Activated T-helper 2 cell treated with anti-CD3 and anti-CD28 coated beads, Interferon-gamma antibody, Interleukin-2, Interleukin-4, amounts not matched to agents 10 μg/mL and 5 μg/mL and 100 μg/mL, durations not matched to agents 14 hours and 24 hours and 36 hours (primary cell): ENCODE measurements around the gene ELP6. TPM values are rescaled to one million over a fixed set of nuclear protein-coding genes. Genes with fewer than 3 reads are reported as not detected.
"Not testable (repeated sequence)": the region's sequence is repeated elsewhere in the genome, so short reads cannot be mapped to it uniquely, and the experiment has no call there.

ENCODE experiments used
- DNase-seq: peaks from one replicate; pipeline ENCODE4 v3.0.0; 2021; ENCODE audit warnings: low spot score
- H3K27ac Mint-ChIP-seq: one replicate; pipeline ENCODE4 v1.8.0; 2021; ENCODE audit warnings: mixed read lengths
- H3K27me3 Mint-ChIP-seq: one replicate; pipeline ENCODE4 v1.8.0; 2021; ENCODE audit warnings: low read depth, mixed read lengths
- H3K36me3 Mint-ChIP-seq: one replicate; pipeline ENCODE4 v1.8.0; 2021; ENCODE audit warnings: low read depth, mixed read lengths
- H3K4me1 Mint-ChIP-seq: one replicate; pipeline ENCODE4 v1.8.0; 2021; ENCODE audit warnings: low read depth, mixed read lengths
- H3K4me3 Mint-ChIP-seq: one replicate; pipeline ENCODE4 v1.8.0; 2021; ENCODE audit warnings: low read depth, mild to moderate bottlenecking, moderate library complexity, mixed read lengths
- H3K9me3 Mint-ChIP-seq: one replicate; pipeline ENCODE4 v1.8.0; 2021; ENCODE audit warnings: mixed read lengths
- intact Hi-C: fragments of 100-400 bp; cut with micrococcal nuclease; formaldehyde crosslinking; loops from one replicate; pipeline ENCODE4 v1.15.1; 2023
- total RNA-seq: library from RNA; stranded (reverse); gene quantifications from 2 replicates; pipeline ENCODE4 v1.2.3, GENCODE V29; 2022

ELP6 gene
- total RNA-seq, 1 donor from 2014 or later, result 44.0 TPM

DNA sequence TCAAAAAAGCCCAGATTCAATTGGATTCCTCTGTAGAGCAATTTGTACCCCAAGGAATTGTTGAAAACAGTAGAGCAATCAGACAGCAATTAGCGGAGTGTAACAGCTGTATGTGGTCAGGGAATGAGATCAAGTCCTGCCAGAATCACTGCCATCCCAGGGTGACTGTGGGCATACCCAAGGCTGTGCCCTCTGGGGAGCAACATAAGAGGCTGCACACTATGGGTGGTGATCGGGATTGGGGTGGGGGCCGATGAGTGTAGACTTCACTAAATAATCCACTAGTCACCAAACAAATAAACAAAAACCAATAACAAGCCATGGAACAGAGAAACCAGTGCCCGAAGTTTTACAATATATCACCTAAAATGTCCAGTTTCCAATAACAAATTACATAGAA is 12.1 kb upstream of the ELP6 start:
- Mint-ChIP-seq H3K4me3 (no peak overlapping the region), H3K9me3 (peaks cover 4% of the 10 kb centered on the region), H3K27me3 (no peaks in the 10 kb centered on the region), H3K4me1 (peaks cover 9% of the 10 kb centered on the region), H3K36me3 (no peaks in the 10 kb centered on the region), H3K27ac (no peak overlapping the region)
- DNase-seq, result no peak
- intact Hi-C loops, result no loop called here

DNA sequence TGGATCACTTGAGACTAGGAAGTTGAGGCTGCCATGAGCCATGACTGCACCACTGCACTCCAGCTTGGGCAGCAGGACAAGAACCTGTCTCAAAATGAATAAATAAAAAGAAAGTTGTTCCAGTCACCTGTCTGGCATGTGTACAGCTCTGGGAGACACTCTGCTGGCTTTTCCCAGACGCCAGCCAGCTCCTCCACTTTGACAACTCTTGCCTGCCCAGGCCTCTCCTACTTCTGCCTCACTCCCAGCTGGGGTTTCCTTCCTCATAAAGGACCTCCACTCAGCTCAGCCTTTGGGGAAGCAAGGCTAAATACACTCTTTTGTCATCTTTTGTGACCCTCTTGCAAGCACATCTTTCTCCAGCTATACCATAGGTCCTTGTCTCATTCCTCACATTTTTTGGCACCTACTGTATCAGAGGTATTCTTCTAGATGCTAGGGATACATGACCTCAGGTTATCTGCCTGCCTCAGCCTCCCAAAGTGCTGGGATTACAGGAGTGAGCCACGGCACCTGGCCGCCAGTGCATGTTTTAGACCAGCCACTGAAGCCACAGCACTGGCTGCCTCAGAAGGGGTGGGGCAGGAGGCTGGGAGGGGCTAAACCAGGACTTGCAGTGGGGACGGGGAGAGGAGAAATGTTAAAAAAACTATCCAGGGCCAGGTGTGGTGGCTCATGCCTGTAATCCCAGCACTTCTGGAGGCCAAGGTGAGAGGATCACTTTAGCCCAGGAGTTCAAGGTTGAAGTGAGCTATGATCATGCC is 10.0 kb upstream of the ELP6 start:
- no peak for DNase-seq
- Mint-ChIP-seq H3K27me3 (no peaks in the 10 kb centered on the region), H3K27ac (no peak overlapping the region), H3K9me3 (peaks cover 4% of the 10 kb centered on the region), H3K4me1 (peaks cover 9% of the 10 kb centered on the region), H3K36me3 (no peaks in the 10 kb centered on the region), H3K4me3 (no peak overlapping the region)
- intact Hi-C loops, result loop anchor here (2.0 kb wide), 1 partner anchor 467 kb away; no protein-coding TSS in a partner anchor

DNA sequence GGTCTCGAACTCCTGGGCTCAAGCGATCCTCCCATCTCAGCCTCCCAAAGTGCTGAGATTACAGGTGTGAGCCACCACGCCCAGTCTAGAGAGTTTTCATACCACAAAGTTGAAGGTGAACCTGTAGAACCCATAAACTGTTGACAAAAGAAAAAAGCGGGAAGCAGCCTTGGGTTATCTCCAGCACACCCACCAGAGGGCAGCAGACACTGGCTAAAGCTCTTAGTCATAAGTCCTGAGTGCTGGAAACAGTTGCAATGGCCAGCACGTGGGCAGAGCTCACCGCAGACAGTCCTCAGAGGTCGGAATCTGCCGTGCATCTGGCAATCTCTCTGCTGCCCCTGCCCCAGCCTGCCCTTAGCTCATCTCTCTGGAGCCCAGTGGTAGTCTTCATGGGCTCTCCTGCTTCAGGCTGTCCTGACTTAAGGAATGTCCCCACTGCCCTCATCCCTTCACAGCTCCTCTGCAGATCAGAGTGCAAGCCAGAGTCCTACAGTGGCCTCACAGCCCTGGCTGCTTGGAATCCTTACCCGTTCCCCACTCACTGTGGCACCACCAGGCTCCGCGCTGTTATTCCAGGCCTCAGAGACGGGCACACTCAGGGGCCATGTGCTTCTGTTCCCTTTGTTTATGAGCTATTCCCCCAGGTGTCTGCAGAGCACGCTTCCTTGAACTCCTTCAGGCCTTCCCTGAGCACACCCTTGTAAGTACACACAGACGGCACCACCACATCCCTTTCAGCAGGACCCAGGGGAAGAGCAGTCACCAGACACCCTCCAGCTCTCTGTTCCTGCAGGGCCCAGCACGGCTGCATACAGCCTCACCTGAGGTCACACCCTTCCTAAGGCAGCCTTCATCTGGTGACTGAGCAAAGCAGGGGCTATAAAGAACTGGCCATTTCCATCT is 8.8 kb upstream of the ELP6 start:
- intact Hi-C loops, result loop anchor here (1.0 to 2.0 kb wide), 2 partner anchors 267 to 468 kb away; no protein-coding TSS in a partner anchor
- no peaks in the 10 kb centered on the region for H3K27me3 Mint-ChIP-seq
- H3K4me3 Mint-ChIP-seq, result no peak overlapping the region
- H3K9me3 Mint-ChIP-seq, result no peaks in the 10 kb centered on the region
- peak; percentile 71 for DNase-seq
- H3K36me3 Mint-ChIP-seq, result no peaks in the 10 kb centered on the region
- H3K27ac Mint-ChIP-seq, result no peak overlapping the region
- H3K4me1 Mint-ChIP-seq, result peaks cover 9% of the 10 kb centered on the region

DNA sequence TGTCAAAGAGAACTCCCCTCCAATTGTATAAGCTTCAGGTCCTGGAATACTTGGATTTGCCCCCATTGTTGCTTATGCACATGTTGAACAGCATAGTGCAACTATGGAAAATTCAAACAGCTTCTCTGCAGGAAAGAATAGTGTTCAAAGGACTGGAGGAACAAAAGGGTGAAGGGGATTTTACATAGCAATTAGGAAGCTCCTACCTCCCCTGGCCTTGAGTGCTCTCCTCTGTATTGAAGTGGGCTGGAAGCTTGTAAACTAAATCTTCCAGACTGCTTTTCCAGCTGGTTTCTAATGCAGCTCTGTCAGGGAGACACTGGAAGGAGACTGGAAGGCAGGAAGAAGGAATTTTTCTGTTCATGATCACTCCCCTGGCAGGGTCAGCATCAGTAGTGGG is 7.2 kb upstream of the ELP6 start:
- no peak for DNase-seq
- Mint-ChIP-seq H3K4me1 (peaks cover 9% of the 10 kb centered on the region), H3K4me3 (no peak overlapping the region), H3K9me3 (no peaks in the 10 kb centered on the region), H3K27me3 (peaks cover 3% of the 10 kb centered on the region), H3K27ac (no peak overlapping the region), H3K36me3 (no peaks in the 10 kb centered on the region)
- intact Hi-C loops, result no loop called here

DNA sequence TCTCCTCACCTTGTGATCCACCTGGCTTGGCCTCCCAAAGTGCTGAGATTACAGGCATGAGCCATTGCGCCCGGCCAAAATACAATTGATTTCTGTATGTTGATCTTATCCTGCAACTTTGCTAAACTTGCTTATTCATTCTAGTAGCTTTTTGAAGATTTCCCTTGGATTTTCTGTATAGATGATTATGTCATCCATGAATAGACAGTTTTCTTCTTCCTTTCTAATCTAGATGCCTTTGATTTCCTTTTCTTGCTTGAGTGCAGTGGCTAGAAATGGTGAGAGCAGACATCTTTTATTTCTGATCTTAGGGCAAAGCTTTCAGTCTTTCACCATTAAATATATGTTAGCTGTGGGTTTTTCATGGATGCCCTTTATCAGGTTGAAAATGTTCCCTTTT is 4.4 kb upstream of the ELP6 start:
- no peak for DNase-seq
- intact Hi-C loops, result no loop called here
- H3K4me3 Mint-ChIP-seq, result no peak overlapping the region
- H3K27ac Mint-ChIP-seq, result no peak overlapping the region
- H3K9me3 Mint-ChIP-seq, result no peaks in the 10 kb centered on the region
- no peaks in the 10 kb centered on the region for H3K36me3 Mint-ChIP-seq
- peaks cover 14% of the 10 kb centered on the region for H3K4me1 Mint-ChIP-seq
- peaks cover 4% of the 10 kb centered on the region for H3K27me3 Mint-ChIP-seq

DNA sequence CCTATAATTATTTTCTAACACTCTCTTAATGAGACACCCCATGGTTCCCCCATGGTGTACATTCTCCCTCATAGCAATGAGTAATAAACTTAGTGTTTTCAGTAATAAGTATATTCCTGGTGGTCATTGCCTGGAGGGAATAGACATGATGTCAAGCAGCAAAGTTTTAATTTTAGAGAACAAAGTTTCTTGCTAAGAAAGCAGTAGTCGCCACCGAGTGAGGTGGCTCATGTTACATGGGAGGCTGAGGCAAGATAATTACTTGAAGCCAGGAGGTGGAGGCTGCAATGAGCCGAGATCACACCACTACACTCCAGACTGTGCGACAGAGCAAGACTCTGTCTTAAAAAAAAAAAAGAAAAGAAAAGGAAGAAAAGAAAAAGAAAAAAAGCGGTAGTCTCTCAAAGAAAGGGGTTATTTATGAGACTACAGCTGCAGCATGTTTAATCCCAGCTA is 2.4 kb upstream of the ELP6 start:
- Mint-ChIP-seq H3K4me3 (no peak overlapping the region), H3K9me3 (no peaks in the 10 kb centered on the region), H3K4me1 (peaks cover 17% of the 10 kb centered on the region), H3K36me3 (peaks cover 9% of the 10 kb centered on the region), H3K27ac (no peak overlapping the region), H3K27me3 (peaks cover 4% of the 10 kb centered on the region)
- DNase-seq, result no peak
- intact Hi-C loops, result no loop called here

DNA sequence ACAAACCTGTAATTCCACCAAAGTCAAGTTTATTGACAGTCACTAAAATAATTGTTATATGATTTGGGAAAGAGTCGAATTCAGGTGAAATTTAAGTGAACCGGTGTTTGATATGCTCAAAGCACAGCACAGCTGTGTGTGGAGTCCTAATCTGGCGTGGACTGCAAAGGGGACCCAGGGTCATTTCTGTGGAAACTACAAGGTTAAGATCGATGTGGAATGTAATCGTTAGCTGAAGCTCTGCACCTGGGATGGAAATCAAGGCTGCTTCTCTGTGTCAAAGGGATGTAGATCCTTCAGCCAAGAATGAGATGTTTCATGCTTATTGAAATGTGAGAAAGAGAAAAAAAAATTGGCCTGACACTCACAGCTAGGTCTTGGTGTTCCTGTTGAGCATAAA is 1.6 kb upstream of the ELP6 start:
- H3K4me3 Mint-ChIP-seq, result peak overlapping the region; percentile 62
- intact Hi-C loops, result no loop called here

DNA sequence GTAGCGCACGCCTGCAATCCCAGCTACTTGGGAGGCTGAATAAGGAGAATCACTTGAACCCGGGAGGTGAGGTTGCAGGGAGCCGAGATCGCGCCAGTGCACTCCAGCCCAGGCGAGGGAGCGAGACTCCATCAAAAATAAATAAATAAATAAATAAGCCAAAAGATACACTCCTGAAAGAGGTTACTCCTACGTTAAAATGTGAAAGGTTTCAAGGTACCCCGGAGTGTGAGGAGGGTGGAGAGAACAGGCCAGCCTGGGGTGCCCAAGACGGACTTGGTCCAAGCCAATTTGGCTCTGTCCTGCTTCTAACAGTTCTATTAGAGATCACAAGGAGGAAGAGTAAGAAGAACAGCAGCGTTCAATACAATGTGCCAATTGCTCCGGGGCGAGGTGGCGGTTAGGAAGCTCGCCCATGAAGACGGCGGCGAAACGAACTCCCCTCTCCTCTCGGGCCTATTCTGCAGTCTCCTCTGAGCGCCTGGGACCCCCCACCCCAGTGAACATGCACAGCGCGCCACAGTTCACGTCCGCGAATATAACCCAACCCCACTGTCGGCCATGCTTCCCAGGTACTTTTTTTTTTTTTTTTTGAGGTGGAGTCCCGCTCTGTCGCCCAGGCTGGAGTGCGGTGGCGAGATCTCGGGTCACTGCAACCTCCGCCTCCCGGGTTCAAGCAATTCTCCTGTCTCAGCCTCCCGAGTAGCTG is 942 bp downstream of the ELP6 start:
- H3K36me3 Mint-ChIP-seq, result peaks cover 26% of the 10 kb centered on the region
- H3K9me3 Mint-ChIP-seq, result no peaks in the 10 kb centered on the region
- DNase-seq, result peak; percentile 36
- H3K27me3 Mint-ChIP-seq, result peaks cover 4% of the 10 kb centered on the region
- peak overlapping the region; percentile 96 for H3K27ac Mint-ChIP-seq
- H3K4me3 Mint-ChIP-seq, result peak overlapping the region; percentile 97
- peaks cover 17% of the 10 kb centered on the region for H3K4me1 Mint-ChIP-seq
- intact Hi-C loops, result loop anchor here (1.0 to 5.0 kb wide), 6 partner anchors 36 to 291 kb away; partner anchors contain the start of genes DHX30, KIF9, KLHL18 and SMARCC1

More for the DNA sequence above, 1.6 kb upstream of the ELP6 start:
- Mint-ChIP-seq H3K27me3 (peaks cover 4% of the 10 kb centered on the region), H3K4me1 (peaks cover 17% of the 10 kb centered on the region), H3K36me3 (peaks cover 12% of the 10 kb centered on the region), H3K27ac (peak overlapping the region; percentile 50), H3K9me3 (no peaks in the 10 kb centered on the region)
- no peak for DNase-seq

DNA sequence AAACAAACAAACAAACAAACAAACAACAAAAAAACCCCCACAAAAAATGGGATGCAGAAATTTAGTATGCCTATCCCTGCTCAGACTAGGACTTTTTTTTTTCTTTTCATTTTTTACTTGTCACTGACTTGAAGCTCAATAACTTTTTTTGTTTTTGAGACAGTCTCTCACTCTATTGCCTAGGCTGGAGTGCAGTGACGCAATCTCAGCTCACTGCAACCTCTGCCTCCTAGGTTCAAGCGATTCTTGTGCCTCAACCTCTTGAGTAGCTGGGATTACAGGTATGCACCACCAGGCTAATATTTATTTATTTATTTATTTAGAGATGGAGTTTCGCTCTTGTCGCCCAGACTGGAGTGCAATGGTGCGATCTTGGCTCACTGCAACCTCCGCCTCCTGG is 8.2 kb downstream of the ELP6 start:
- DNase-seq, H3K4me1 Mint-ChIP-seq, H3K27me3 Mint-ChIP-seq, H3K4me3 Mint-ChIP-seq, H3K9me3 Mint-ChIP-seq, intact Hi-C loops, H3K27ac Mint-ChIP-seq: not testable (repeated sequence)
- H3K36me3 Mint-ChIP-seq, result peaks cover 61% of the 10 kb centered on the region

DNA sequence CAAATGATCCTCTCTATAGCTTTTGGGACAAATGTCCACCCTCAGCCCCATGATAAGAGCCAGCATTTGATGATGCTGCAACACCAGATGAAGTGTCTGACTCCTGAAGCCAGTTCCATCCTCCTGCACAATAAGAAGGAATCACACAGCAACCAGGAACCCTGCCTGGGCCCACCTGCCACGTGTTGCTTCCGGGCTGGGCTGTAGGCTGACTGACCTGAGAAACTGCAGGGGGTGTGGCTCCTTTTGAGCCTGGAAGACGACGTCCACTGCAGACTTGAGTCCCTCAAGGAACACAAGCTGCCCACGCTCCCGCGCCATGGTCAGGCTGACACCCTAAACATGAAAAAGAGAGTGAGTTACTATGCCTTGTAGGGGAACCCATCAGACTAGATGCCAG is 9.4 kb downstream of the ELP6 start:
- H3K27me3 Mint-ChIP-seq, result no peaks in the 10 kb centered on the region
- H3K27ac Mint-ChIP-seq, result no peak overlapping the region
- no peak overlapping the region for H3K4me3 Mint-ChIP-seq
- no peak for DNase-seq
- H3K4me1 Mint-ChIP-seq, result no peaks in the 10 kb centered on the region
- H3K9me3 Mint-ChIP-seq, result no peaks in the 10 kb centered on the region
- peaks cover 64% of the 10 kb centered on the region for H3K36me3 Mint-ChIP-seq
- intact Hi-C loops, result no loop called here

DNA sequence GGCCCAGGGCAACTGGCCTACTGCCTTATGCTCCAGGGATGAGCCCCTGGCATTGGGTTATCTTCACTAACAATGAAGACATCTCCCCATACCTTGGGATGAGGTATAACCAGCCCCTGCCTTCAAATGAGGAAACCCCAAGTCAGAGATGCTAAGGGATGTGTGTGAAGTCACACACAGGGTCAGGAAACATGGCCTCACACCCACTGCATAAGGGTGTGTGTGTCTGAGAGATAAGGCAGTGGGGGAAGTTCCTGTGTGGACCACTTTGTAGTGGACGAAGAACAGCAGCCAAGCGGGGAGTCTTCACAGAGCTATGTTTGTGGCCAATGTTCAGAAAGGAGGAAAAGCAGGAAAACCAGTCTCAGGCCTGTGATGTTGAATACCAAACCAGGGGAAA is 10.5 kb downstream of the ELP6 start:
- no peak for DNase-seq
- no peaks in the 10 kb centered on the region for H3K4me1 Mint-ChIP-seq
- no peak overlapping the region for H3K4me3 Mint-ChIP-seq
- no peak overlapping the region for H3K27ac Mint-ChIP-seq
- intact Hi-C loops, result no loop called here
- no peaks in the 10 kb centered on the region for H3K27me3 Mint-ChIP-seq
- peaks cover 66% of the 10 kb centered on the region for H3K36me3 Mint-ChIP-seq
- no peaks in the 10 kb centered on the region for H3K9me3 Mint-ChIP-seq

DNA sequence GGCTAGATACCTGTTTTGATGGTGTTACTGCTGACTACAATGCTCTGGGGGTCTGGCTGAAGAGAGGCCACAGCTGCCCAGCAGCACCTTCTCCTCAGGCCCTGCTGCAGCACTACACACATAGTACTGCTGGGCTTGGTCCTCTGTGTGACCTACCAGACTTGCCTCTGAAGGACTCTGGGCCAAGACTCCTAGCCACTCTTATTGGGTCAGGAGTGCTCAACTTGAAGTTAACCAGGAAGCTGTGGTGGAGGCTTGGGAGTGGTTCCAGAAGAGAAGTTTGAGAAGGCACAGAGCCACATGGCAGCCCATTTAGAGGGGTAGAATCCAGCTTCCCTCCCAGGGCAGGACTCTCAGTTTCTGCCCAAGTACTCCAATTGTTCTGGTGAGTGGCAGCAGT is 16.6 kb downstream of the ELP6 start:
- Mint-ChIP-seq H3K36me3 (peaks cover 51% of the 10 kb centered on the region), H3K4me3 (no peak overlapping the region), H3K4me1 (no peaks in the 10 kb centered on the region), H3K9me3 (no peaks in the 10 kb centered on the region), H3K27me3 (no peaks in the 10 kb centered on the region), H3K27ac (no peak overlapping the region)
- no peak for DNase-seq
- intact Hi-C loops, result no loop called here
